Activated CD8-positive, alpha-beta memory T cell treated with anti-CD3 and anti-CD28 coated beads, Interleukin-2, amount 50 U/mL, for 24 hours (primary cell): ENCODE data around the gene SCAF4.
"Not testable (repeated sequence)": the region's sequence is repeated elsewhere in the genome, so short reads cannot be mapped to it uniquely, and the experiment has no call there.

ENCODE experiments used
- DNase-seq: peaks from one replicate; pipeline ENCODE4 v3.0.0-alpha.2; 2020; ENCODE audit errors: extremely low read depth

The SCAF4 gene

GRCh38 chr21:31737586-31738397 is 5.9 kb upstream of the SCAF4 start:
- not testable (repeated sequence) for DNase-seq

GRCh38 chr21:31735511-31735992 is 3.6 kb upstream of the SCAF4 start:
- DNase-seq = no peak

GRCh38 chr21:31733551-31734149 is 1.7 kb upstream of the SCAF4 start:
- DNase-seq = no peak

- DNase-seq = no peak
Measured at GRCh38 chr21:31732597-31733550, 956 bp upstream of the SCAF4 start.

GRCh38 chr21:31731056-31731856 is 662 bp downstream of the SCAF4 start:
- no peak for DNase-seq

- DNase-seq = no peak
Measured at GRCh38 chr21:31730712-31731055, 1.2 kb downstream of the SCAF4 start.

- DNase-seq = no peak
Measured at GRCh38 chr21:31729622-31730343, 2.1 kb downstream of the SCAF4 start.

- no peak for DNase-seq
Measured at GRCh38 chr21:31728952-31729351, 3.0 kb downstream of the SCAF4 start.

- DNase-seq = no peak
Measured at GRCh38 chr21:31728191-31728590, 3.7 kb downstream of the SCAF4 start.

GRCh38 chr21:31727181-31727580 is 4.7 kb downstream of the SCAF4 start:
- DNase-seq = no peak

GRCh38 chr21:31726407-31726806 is 5.5 kb downstream of the SCAF4 start:
- DNase-seq = no peak

- no peak for DNase-seq
Measured at GRCh38 chr21:31725202-31725839, 6.6 kb downstream of the SCAF4 start.

GRCh38 chr21:31724552-31724951 is 7.4 kb downstream of the SCAF4 start:
- no peak for DNase-seq

- DNase-seq = no peak
Measured at GRCh38 chr21:31721381-31721780, 10.5 kb downstream of the SCAF4 start.

GRCh38 chr21:31720739-31721138 is 11.2 kb downstream of the SCAF4 start:
- no peak for DNase-seq

- no peak for DNase-seq
Measured at GRCh38 chr21:31720330-31720729, 11.6 kb downstream of the SCAF4 start.

- DNase-seq = no peak
Measured at GRCh38 chr21:31716106-31716505, 15.8 kb downstream of the SCAF4 start.

GRCh38 chr21:31714741-31715365 is 17.1 kb downstream of the SCAF4 start:
- DNase-seq = no peak

GRCh38 chr21:31713973-31714740 is 17.8 kb downstream of the SCAF4 start:
- no peak for DNase-seq
